ENCODE data around the gene MCAT.
"Not testable (repeated sequence)": the region's sequence is repeated elsewhere in the genome, so short reads cannot be mapped to it uniquely, and the experiment has no call there.

Gene MCAT

GRCh38 chr22:43110927-43111623 is 32.1 kb downstream of the MCAT start:
- peak overlapping the region; percentile 91 for H3K4me3 ChIP-seq (ENCODE audit: low read depth, low read length)
- 0 out of 2 replicates have a peak, but pooled peaks have one; percentile 9 for TF ChIP-seq CTCF (IDR thresholded peaks at IDR 0.05; ENCODE audit: borderline replicate concordance, insufficient read depth, low read depth, low read length)

GRCh38 chr22:43110444-43110926 is 32.7 kb downstream of the MCAT start, which contains the start of gene BIK:
BIK (plus strand) TSS chr22:43110750; CDS start chr22:43124023, 13,273 bp downstream.
- peak; percentile 41; the same call in 1 of the 2 replicates for TF ChIP-seq CTCF (IDR thresholded peaks at IDR 0.05; ENCODE audit: borderline replicate concordance, insufficient read depth, low read depth, low read length)
- H3K4me3 ChIP-seq (ENCODE audit: low read depth, low read length): peak within 1 kb of the TSS; percentile 91

GRCh38 chr22:43109921-43110443 is 33.2 kb downstream of the MCAT start:
- peak overlapping the region; percentile 91 for H3K4me3 ChIP-seq (ENCODE audit: low read depth, low read length)
- no peak for TF ChIP-seq CTCF (IDR thresholded peaks at IDR 0.05; ENCODE audit: borderline replicate concordance, insufficient read depth, low read depth, low read length)

- no peak overlapping the region for H3K4me3 ChIP-seq (ENCODE audit: low read depth, low read length)
- TF ChIP-seq CTCF (IDR thresholded peaks at IDR 0.05; ENCODE audit: borderline replicate concordance, insufficient read depth, low read depth, low read length): no peak
Observed at GRCh38 chr22:43109511-43109910, 33.7 kb downstream of the MCAT start.

- TF ChIP-seq CTCF (IDR thresholded peaks at IDR 0.05; ENCODE audit: borderline replicate concordance, insufficient read depth, low read depth, low read length): no peak
- H3K4me3 ChIP-seq (ENCODE audit: low read depth, low read length): no peak overlapping the region
Observed at GRCh38 chr22:43106302-43106701, 36.9 kb downstream of the MCAT start.

- H3K4me3 ChIP-seq (ENCODE audit: low read depth, low read length): not testable (repeated sequence)
Observed at GRCh38 chr22:43104950-43105349, 38.2 kb downstream of the MCAT start.

GRCh38 chr22:43104056-43104625 is 39.1 kb downstream of the MCAT start:
- H3K4me3 ChIP-seq (ENCODE audit: low read depth, low read length): not testable (repeated sequence)

- no peak overlapping the region for H3K4me3 ChIP-seq (ENCODE audit: low read depth, low read length)
- TF ChIP-seq CTCF (IDR thresholded peaks at IDR 0.05; ENCODE audit: borderline replicate concordance, insufficient read depth, low read depth, low read length): no peak
Observed at GRCh38 chr22:43101306-43101705, 41.9 kb downstream of the MCAT start.
